Esophagus muscularis mucosa (tissue), 4 donors: Measurements from ENCODE around the gene TMEM260.

Source experiments
- EP300 ChIP-seq: sonication (generic); formaldehyde crosslinking; IDR thresholded peaks from one replicate; pipeline ENCODE4 v1.6.1; 2017; ENCODE audit warnings: antibody characterized with exemption
- POLR2AphosphoS5 ChIP-seq, 2 donors: sonication (generic); formaldehyde crosslinking; IDR thresholded peaks; one replicate each; pipeline ENCODE4 v1.6.1; 2017; ENCODE audit warnings: antibody characterized with exemption in 2 of 2
- TF ChIP-seq, protein P1 (sequence below), 3 experiments: fragments of 200-600 bp in 2 of 3; fragments of 450-650 bp in 1 of 3; sonication (generic) in 2 of 3; IDR thresholded peaks; one replicate each; pipeline ENCODE4 v1.5.1; 2017 to 2019; ENCODE audit warnings: antibody characterized with exemption in 3 of 3, mild to moderate bottlenecking in 2 of 3, moderate library complexity in 1 of 3

GRCh38 chr14:56543436-56543835 is 36.2 kb upstream of the TMEM260 start:
- TF ChIP-seq, protein P1, sequence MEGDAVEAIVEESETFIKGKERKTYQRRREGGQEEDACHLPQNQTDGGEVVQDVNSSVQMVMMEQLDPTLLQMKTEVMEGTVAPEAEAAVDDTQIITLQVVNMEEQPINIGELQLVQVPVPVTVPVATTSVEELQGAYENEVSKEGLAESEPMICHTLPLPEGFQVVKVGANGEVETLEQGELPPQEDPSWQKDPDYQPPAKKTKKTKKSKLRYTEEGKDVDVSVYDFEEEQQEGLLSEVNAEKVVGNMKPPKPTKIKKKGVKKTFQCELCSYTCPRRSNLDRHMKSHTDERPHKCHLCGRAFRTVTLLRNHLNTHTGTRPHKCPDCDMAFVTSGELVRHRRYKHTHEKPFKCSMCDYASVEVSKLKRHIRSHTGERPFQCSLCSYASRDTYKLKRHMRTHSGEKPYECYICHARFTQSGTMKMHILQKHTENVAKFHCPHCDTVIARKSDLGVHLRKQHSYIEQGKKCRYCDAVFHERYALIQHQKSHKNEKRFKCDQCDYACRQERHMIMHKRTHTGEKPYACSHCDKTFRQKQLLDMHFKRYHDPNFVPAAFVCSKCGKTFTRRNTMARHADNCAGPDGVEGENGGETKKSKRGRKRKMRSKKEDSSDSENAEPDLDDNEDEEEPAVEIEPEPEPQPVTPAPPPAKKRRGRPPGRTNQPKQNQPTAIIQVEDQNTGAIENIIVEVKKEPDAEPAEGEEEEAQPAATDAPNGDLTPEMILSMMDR (IDR thresholded peaks at IDR 0.05), result no peak
- TF ChIP-seq EP300, result no peak
- TF ChIP-seq POLR2AphosphoS5 (IDR thresholded peaks at IDR 0.05), result no peak
